ENCODE measurements around the gene ZNF418.
"Not testable (repeated sequence)": the region's sequence is repeated elsewhere in the genome, so short reads cannot be mapped to it uniquely, and the experiment has no call there.

ZNF418 gene

GRCh38 chr19:57888560-57889231 lies 46.5 kb downstream of the ZNF418 start, which contains the start of gene ZNF814:
Gene ZNF814 (minus strand): TSS chr19:57889037. CDS start chr19:57888802, 235 bp downstream.
- peak; percentile 82 to 85 for DNase-seq

DNA sequence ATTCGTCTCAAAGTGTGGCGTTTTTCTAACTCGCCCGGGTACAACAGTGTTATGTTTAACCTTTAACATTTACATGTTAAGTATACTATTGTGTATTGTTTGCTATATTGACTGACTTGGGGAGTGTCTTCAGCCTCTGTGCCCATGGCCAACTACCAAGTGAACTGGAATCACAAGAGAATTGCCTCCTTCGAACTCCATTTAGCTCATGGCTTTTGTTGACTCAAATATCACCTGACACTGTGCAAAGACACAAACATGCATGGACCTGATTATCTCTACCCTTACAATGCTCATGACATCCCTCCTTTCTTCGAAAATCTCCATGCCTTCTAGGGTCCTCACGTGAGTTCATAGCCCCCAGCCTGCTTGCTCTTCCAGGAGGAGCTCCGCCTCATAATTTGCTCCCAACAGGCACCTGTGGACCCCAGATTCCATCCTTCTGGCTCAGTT lies 47.1 kb downstream of the ZNF418 start:
- no peak for DNase-seq

DNA sequence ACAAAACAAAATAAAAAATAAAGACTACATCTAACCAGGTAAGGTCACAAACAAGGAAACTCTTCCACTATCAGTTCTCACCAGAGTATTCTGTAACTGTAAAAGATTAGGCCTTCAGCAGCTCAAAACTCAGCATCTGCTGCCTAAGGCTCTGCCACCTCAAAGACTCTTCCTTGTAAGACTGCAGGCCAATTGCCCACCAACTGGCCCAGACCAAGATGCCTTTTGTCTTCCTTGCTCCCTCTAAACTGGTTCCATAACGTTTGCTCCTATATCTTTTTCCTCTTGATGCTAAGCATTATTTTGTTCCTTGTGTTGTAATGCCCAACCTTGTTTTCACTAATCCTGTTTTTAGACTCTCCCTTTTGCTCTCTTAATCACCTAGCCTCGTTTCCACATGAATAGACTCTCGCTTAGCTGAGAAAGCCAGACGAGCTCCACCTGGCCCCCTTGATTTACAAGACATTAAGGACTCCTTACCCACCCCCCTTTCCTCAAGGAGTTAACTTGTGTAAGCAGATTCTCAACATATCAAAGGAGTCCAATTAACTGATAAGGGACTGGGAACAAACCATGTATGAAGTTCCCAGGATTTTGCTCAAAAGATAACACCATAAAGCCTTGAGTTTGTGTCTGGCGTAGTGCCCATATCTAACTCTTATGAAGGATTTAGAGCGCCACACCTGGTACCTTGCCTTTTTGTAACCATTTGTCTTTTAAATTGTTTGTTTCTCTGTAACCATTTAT lies 47.8 kb downstream of the ZNF418 start:
- DNase-seq, result no peak

DNA sequence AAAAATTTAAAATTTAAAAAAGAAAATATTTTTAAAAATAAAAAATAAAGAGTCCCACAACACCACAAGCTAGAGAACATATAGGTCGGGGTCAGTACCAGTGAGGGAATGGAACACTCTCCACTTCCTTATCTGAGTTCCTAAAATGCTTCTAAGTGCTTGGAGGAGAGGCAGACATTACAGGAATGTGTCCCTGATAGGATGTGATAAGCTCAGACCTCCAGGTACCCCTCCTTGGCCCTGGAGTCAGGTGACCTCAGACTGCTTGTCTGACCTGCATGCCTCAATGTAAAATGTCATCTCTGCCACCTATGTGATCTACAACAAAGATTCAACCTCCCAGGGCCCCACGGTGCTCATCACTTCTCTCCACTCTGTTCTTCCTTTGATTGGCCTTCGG lies 49.2 kb downstream of the ZNF418 start:
- no peak for DNase-seq

- DNase-seq, result not testable (repeated sequence)
These were observed 61.1 kb downstream of the ZNF418 start for GRCh38 chr19:57873883-57874799.

GRCh38 chr19:57872450-57872849 lies 62.8 kb downstream of the ZNF418 start:
- DNase-seq, result no peak

All from inflammatory macrophage (primary cell).